SK-N-SH (cell line): ENCODE results near the gene ASIC3.

Experiments
- CTCF ChIP-seq: fragments of 200-600 bp; sonication (generic); IDR thresholded peaks from 2 replicates; pipeline ENCODE4 v1.6.1; 2017; ENCODE audit warnings: antibody characterized with exemption, mild to moderate bottlenecking, moderate library complexity
- EZH2phosphoT487 ChIP-seq: fragments of 200-600 bp; sonication (generic); IDR thresholded peaks from 2 replicates; pipeline ENCODE4 v1.6.1; 2017; ENCODE audit warnings: low read depth, mixed run types, mild to moderate bottlenecking, antibody characterized with exemption, moderate library complexity, borderline replicate concordance
- MXI1 ChIP-seq: IDR thresholded peaks from 2 replicates; pipeline ENCODE4 v1.6.1; 2012; ENCODE audit warnings: mild to moderate bottlenecking, low read depth, low read length, improper control_type of control experiment
- POLR2AphosphoS5 ChIP-seq: IDR thresholded peaks from 2 replicates; pipeline ENCODE4 v1.6.1; 2012; ENCODE audit warnings: low read depth, low read length
- RAD21 ChIP-seq: IDR thresholded peaks from 2 replicates; pipeline ENCODE4 v1.6.1; 2012; ENCODE audit warnings: mild to moderate bottlenecking, low read length
- RFX5 ChIP-seq: IDR thresholded peaks from 2 replicates; pipeline ENCODE4 v1.6.1; 2012; ENCODE audit warnings: mild to moderate bottlenecking, improper control_type of control experiment, low read length

DNA sequence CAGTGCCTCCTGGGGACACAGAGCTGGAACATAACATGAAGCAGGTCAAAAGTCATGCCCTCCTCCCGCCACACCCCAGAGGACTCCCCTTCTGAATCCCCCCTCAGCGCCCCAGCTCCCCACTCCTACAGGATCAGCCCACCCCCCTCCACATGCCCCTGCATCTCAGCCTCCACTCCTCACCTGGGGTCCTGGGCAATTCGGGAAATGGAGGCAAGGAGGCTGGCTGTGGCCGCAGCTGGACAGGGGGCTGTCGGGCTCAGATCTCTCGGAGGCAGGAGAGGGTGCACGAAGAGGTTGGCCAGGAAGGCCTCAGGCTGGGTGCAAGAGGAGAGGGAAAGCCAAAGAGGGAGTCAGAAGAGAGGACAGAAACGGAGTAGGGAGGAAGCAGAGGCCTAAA, 31.8 kb upstream of the ASIC3 start:
- no peak for TF ChIP-seq POLR2AphosphoS5
- TF ChIP-seq RAD21: no peak
- TF ChIP-seq CTCF: no peak
- no peak for TF ChIP-seq RFX5
- no peak for TF ChIP-seq MXI1
- no peak for TF ChIP-seq EZH2phosphoT487
